OCI-LY1 (cell line): Measurements from ENCODE around the gene AQP7.

Experiments used
- CTCF ChIP-seq: fragments of 200-600 bp; sonication (generic), shearing (Covaris generic); IDR thresholded peaks from 2 replicates; pipeline ENCODE4 v1.5.1; 2017; ENCODE audit warnings: mild to moderate bottlenecking, antibody characterized with exemption, low read length, moderate library complexity, mixed read lengths
- EZH2 ChIP-seq: fragments of 200-600 bp; sonication (generic), shearing (Covaris generic); IDR thresholded peaks from 2 replicates; pipeline ENCODE4 v1.8.0; 2017; ENCODE audit warnings: borderline replicate concordance, mixed run types, mild to moderate bottlenecking, antibody characterized with exemption, low read length, moderate library complexity, mixed read lengths

DNA sequence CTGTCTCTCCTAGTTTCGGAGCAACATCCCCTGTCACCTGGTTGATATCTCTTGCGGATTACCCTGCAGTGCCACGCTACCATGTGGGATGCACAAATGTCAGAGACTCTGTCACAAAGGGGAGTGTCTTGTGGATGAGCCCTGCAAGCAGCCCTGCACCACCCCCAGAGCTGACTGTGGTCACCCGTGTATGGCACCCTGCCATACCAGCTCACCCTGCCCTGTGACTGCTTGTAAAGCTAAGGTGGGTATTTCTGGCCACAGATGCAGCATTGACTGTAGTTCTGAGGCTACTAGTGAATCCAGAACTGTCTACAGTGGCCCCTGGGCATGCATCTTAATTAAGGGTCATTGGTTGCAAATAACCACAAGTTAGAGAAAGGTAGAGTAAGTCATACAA, 50.8 kb downstream of the AQP7 start:
- no peak for TF ChIP-seq CTCF
- TF ChIP-seq EZH2: no peak
